Measurements from ENCODE around the gene PYDC1. TPM values are rescaled to one million over a fixed set of nuclear protein-coding genes. Genes with fewer than 3 reads are reported as not detected.

The PYDC1 gene
- total and polyA plus RNA-seq, 2 donors (not counting 3 experiments of a cell fraction or from before 2014, with no cell fraction given), result not detected

GRCh38 chr16:31221357-31222160 is 4.6 kb upstream of the PYDC1 start:
- Histone ChIP-seq H4K20me1 (replicated peaks; ENCODE audit: control insufficient read depth, extremely low read depth, insufficient read depth, low read length) (no peaks in the 10 kb centered on the region), H3K9ac (replicated peaks; ENCODE audit: extremely low read depth, insufficient read depth, low read length) (no peak overlapping the region), H3K9me3 (replicated peaks; ENCODE audit: control insufficient read depth, insufficient read depth, low read length) (no peaks in the 10 kb centered on the region), H2AFZ (ENCODE audit: low read depth, low read length) (no peak overlapping the region), H3K4me3 (replicated peaks in 1 of 3; ENCODE audit: insufficient read depth in 1 of 3, low read depth in 1 of 3, low read length in 3 of 3) (no peak overlapping the region), H3K27me3 (ENCODE audit: control insufficient read depth in 2 of 2, insufficient read depth in 2 of 2, low read length in 2 of 2) (peaks cover 11 to 12% of the 10 kb centered on the region in 2 experiments), H3K27ac (ENCODE audit: insufficient read depth, low read depth, low read length) (no peak overlapping the region), H3K4me1 (ENCODE audit: control insufficient read depth, extremely low read depth, insufficient read depth, low read length) (no peaks in the 10 kb centered on the region), H3K36me3 (ENCODE audit: control insufficient read depth in 2 of 2, extremely low read depth in 1 of 2, insufficient read depth in 2 of 2, low read length in 2 of 2) (no peaks in the 10 kb centered on the region), H3K9me1 (replicated peaks; ENCODE audit: control insufficient read depth, extremely low read depth, insufficient read depth, low read length) (no peaks in the 10 kb centered on the region), H3K4me2 (ENCODE audit: insufficient read depth, low read length) (no peak overlapping the region), H3K79me2 (ENCODE audit: control insufficient read depth, insufficient read depth, low read length) (no peaks in the 10 kb centered on the region)
- FAIRE-seq, result no peak
- intact Hi-C loops (cut with micrococcal nuclease), result no loop called here
- TF ChIP-seq GATA2 (IDR thresholded peaks at IDR 0.05; ENCODE audit: insufficient read depth, insufficient read length, low read depth, low read length) (no peak), JUN (IDR thresholded peaks at IDR 0.05; ENCODE audit: borderline replicate concordance, insufficient read depth, insufficient read length, low read depth) (no peak), MYC (IDR thresholded peaks at IDR 0.05; ENCODE audit: low read depth, low read length) (no peak)
- dilution Hi-C loops (cut with MboI; ENCODE audit: extremely low pct_ligation_motif_present, low sequenced_read_pairs), result no loop called here
- no TSS peak for BruUV-seq (replicated peaks)
- no peak for DNase-seq (ENCODE audit: low read depth, low spot score)
- CTCF ChIA-PET, result no interaction called here
- POLR2A ChIA-PET, result no interaction called here

- intact Hi-C loops (cut with micrococcal nuclease), result no loop called here
- Histone ChIP-seq H4K20me1 (replicated peaks; ENCODE audit: control insufficient read depth, extremely low read depth, insufficient read depth, low read length) (no peaks in the 10 kb centered on the region), H3K27ac (ENCODE audit: insufficient read depth, low read depth, low read length) (no peak overlapping the region), H3K4me3 (replicated peaks in 1 of 3; ENCODE audit: insufficient read depth in 1 of 3, low read depth in 1 of 3, low read length in 3 of 3) (no peak overlapping the region), H3K9me3 (replicated peaks; ENCODE audit: control insufficient read depth, insufficient read depth, low read length) (no peaks in the 10 kb centered on the region), H3K9ac (replicated peaks; ENCODE audit: extremely low read depth, insufficient read depth, low read length) (no peak overlapping the region), H3K4me1 (ENCODE audit: control insufficient read depth, extremely low read depth, insufficient read depth, low read length) (no peaks in the 10 kb centered on the region), H3K27me3 (ENCODE audit: control insufficient read depth in 2 of 2, insufficient read depth in 2 of 2, low read length in 2 of 2) (peaks cover 23 to 34% of the 10 kb centered on the region in 2 experiments), H3K4me2 (ENCODE audit: insufficient read depth, low read length) (no peak overlapping the region), H3K79me2 (ENCODE audit: control insufficient read depth, insufficient read depth, low read length) (no peaks in the 10 kb centered on the region), H2AFZ (ENCODE audit: low read depth, low read length) (no peak overlapping the region), H3K9me1 (replicated peaks; ENCODE audit: control insufficient read depth, extremely low read depth, insufficient read depth, low read length) (no peaks in the 10 kb centered on the region), H3K36me3 (ENCODE audit: control insufficient read depth in 2 of 2, extremely low read depth in 1 of 2, insufficient read depth in 2 of 2, low read length in 2 of 2) (no peaks in the 10 kb centered on the region)
- TF ChIP-seq EZH2 (IDR thresholded peaks at IDR 0.05; ENCODE audit: borderline replicate concordance, low read depth, low read length, severe bottlenecking) (no peak), GATA2 (IDR thresholded peaks at IDR 0.05; ENCODE audit: insufficient read depth, insufficient read length, low read depth, low read length) (no peak), FOS (IDR thresholded peaks at IDR 0.05; ENCODE audit: borderline replicate concordance, insufficient read depth, low read length) (no peak), JUN (IDR thresholded peaks at IDR 0.05; ENCODE audit: borderline replicate concordance, insufficient read depth, insufficient read length, low read depth) (no peak)
- dilution Hi-C loops (cut with MboI; ENCODE audit: extremely low pct_ligation_motif_present, low sequenced_read_pairs), result no loop called here
- FAIRE-seq, result no peak
- BruUV-seq (replicated peaks), result no TSS peak
- CTCF ChIA-PET, result no interaction called here
- DNase-seq (ENCODE audit: low read depth, low spot score), result no peak
- POLR2A ChIA-PET, result no interaction called here
These were observed 2.3 kb upstream of the PYDC1 start for GRCh38 chr16:31219154-31219741.
